WI38 (cell line): ENCODE results near the gene HES6.

Experiments
- H3K4me3 ChIP-seq: 2 replicates; pipeline ENCODE4 v1.5.1; 2011; ENCODE audit warnings: low read depth, mild to moderate bottlenecking, control low read depth, low read length
- TF ChIP-seq, protein P1 (sequence below): IDR thresholded peaks from 2 replicates; pipeline ENCODE4 v1.5.1; 2012; ENCODE audit warnings: low read depth, mild to moderate bottlenecking, control low read depth, low read length

HES6 gene

DNA sequence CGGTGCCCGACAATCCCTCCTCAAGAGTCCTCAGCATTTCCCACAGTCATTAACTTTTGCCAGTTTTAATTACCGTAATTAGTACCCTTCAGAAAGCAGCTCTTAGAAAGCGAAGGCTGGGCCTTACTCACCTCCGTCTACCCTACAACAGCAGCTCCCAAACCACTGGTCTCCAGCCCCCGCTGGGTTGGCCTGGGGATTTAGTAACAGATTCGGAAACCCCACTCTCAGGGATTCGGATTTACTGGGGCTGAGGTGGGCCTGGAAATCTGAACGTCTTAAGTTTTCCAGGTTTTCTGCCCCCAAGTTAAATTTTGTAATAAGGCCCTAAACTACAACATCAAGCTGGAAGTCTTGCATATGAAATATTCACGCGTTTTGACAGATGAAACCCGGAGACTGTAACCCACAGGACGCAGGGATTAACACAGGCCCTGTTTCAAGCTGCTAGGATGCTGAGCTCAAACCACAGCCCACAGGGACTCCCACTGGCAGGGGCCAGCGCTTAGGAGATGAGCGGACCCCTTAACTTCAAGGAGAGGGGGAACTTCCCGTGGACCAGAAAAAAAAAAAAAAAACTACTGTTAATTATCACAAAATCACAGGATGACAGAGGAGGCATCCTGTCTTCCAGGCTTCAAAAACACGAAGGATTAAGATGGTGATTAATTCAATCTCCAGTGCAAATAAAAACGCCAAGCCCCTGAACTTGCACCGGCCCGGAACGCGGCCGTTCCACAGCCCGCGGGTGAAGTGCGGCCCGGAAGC is 37.3 kb downstream of the HES6 start:
- TF ChIP-seq, protein P1, sequence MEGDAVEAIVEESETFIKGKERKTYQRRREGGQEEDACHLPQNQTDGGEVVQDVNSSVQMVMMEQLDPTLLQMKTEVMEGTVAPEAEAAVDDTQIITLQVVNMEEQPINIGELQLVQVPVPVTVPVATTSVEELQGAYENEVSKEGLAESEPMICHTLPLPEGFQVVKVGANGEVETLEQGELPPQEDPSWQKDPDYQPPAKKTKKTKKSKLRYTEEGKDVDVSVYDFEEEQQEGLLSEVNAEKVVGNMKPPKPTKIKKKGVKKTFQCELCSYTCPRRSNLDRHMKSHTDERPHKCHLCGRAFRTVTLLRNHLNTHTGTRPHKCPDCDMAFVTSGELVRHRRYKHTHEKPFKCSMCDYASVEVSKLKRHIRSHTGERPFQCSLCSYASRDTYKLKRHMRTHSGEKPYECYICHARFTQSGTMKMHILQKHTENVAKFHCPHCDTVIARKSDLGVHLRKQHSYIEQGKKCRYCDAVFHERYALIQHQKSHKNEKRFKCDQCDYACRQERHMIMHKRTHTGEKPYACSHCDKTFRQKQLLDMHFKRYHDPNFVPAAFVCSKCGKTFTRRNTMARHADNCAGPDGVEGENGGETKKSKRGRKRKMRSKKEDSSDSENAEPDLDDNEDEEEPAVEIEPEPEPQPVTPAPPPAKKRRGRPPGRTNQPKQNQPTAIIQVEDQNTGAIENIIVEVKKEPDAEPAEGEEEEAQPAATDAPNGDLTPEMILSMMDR, result no peak

DNA sequence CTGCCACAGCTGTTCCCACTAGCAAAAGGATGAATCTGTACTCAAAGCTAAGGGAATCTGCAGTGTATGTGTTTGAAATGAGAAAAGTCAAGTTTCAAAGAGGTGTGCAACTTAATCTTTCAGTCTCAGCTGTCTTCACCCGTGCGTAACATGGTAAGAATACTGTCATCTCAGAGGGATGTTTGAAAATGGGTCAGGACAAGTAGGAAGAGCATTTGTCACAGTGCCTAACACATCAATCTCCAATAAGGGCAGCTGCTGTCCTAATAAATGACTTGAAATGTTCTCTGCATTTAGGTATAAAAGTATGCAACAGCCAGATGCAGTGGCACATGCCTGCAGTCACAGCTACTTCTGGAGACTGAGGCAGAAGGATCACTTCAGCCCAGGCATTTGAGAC is 49.4 kb downstream of the HES6 start:
- TF ChIP-seq, protein P1, result no peak
- no peak overlapping the region for H3K4me3 ChIP-seq

More for the DNA sequence above, 37.3 kb downstream of the HES6 start:
- H3K4me3 ChIP-seq, result peak overlapping the region; percentile 79
